DMS153 treated with DMSO at 0.1 percent for 48 hours (cell line): ENCODE results near the gene SAAL1.

Source experiments
- DNase-seq: peaks from one replicate; lab custom pipeline; 2025; ENCODE audit not compliant: unreplicated experiment; lab: John Stamatoyannopoulos, UW

The SAAL1 gene

DNA sequence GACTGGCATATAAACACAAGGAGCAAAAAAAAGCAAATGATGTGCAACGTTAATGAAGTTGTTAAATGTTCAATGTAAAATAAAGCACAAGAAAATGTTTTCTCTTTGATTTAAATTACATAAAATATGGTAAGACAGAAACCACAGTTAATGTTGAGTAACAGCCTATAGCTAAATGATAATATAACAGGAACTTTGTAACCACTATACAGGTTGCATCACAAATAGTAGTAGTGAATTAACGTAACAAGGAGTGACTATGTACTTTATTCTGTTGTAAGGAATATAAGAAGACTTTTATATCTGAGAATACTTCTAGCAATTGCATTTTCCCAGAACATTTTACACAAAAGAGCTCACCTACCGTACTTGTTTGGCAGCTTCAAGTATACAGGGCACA lies 16.9 kb downstream of the SAAL1 start:
- DNase-seq, result no peak

DNA sequence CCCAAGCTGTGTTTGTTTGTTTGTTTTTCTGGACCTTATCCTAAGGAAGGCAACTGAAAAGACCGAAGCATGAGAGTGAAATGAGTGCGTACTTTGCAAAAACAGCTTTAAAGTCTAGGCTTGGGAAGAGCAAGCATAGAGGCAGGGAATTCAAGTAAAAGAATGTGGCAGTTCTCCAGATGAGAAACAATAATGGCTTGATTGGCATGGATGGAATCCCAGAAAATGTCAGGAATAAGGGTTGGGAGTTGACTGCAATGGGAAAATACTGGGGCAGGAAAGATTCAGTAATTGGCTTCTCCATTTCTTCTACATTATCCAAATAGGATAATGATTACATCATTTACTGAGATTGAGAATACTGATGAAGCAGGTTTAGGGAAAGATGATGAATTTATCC lies 17.5 kb downstream of the SAAL1 start:
- DNase-seq, result no peak

DNA sequence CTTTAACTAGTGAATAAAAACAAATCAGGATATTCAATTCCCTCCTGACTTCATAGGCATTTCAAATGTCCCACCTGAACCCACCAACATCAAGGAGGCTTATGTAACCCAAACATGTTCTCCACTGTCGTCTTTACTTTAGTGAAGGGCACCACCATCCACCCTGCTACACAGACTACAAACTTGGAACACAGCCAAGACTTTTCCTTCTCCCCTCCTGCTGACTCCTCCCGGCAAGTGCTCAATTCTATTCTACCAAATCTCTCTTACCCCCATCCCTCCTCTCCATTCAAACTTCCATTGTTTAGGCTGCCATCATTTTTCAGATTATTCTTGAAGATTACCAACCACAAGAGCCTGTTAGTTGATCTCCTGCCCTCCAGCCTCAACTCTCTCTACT lies 24.3 kb downstream of the SAAL1 start:
- peak; percentile 27 for DNase-seq

DNA sequence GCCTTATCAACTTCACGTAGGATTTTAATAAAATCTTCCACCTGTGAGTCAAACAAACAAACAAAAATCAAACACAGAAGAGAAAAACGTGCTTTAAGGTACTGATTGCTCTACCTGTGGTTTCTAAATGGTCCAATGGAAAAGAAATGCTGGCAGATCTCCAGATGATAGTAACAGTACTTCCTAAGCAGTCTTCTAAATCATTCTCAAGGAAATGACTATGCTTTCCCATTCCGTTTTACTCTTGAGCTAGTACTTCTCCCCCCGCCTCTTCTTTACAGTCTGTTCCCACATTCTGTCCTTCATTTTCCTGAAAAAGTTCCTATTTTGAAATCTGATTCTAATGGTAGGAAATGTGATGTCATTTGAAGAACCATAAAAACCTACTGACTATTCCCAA lies 25.4 kb downstream of the SAAL1 start:
- no peak for DNase-seq

DNA sequence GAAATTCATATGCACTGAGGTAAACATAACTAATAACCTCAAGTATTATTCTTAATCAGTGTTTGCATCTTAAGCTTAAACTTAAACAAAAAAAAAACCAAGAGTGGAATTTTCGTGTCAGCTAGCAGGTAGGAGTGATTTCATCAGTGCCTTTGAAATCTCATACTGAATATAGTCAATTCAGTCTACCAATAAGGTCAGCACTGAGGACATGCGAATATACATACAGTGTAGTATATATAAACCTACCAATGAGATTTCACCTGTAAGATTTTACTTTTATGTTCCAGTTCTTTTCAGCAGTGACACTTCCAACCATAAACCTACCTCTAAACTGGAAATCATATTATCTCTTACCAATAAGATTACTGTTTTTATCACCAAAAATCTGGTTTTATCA lies 27.0 kb downstream of the SAAL1 start:
- no peak for DNase-seq

DNA sequence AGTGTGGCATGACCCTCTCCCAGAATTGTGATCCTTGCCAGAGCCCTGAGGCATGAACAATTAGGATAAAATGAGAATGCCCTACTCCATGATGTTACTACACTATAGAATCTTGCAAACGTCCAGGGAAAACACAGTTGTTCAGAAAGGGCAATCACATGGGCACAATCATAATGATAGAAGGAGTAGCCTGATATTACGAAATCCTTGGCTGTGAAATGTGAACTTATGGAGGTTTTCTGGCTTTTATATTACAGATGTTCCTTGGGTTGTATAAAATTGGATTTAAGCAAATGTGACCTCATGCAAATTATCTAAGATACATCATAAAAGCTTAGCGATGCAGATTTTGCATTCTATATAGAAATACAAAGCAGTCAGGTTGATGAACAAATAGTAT lies 30.4 kb downstream of the SAAL1 start:
- DNase-seq, result no peak

DNA sequence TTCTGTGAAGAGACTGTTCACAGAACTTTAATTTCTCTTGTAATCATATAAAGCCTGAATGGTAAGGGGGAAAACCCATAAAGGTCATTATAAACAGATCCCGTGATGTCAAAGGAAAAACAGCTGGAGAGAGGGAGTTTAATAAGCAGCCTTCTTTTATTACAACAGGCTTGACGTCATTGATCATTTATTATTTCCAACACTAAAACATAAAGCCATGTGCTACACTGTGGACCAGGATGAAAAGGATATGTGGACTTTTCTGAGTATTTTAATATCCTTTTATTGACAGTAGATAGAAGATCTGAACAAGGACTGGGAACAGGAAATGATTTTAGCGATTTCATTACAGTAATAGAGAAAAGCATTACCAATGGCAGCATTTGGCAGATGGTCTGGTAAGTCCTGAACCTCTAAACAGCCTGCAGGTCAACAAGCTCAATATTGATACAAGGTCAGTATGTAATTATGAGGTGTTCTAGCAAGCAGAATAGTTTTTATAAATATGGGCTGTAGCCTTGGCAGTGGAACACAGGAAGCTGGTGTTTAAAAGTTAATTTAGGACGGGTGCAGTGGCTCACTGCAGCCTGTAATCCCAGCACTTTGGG lies 34.7 kb downstream of the SAAL1 start:
- peak; percentile 97 for DNase-seq

DNA sequence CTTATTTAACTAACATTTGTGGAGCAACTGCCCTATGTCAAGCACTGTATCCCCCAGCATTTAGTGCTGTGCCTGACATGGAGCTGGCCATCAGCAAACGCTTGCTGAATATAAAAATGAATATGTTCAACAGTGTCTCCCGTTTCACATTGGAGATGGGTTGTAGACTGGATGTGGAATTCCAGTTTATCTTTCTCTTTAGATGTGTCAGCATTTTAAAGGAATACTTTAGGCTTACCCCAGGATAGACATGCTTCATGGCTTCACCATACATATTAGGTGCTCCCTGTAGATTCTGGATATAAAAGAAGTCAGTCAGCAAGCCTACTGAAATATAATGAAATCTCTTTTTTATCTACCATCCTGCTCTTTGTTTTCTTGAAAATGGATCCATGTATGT lies 38.5 kb downstream of the SAAL1 start:
- no peak for DNase-seq

DNA sequence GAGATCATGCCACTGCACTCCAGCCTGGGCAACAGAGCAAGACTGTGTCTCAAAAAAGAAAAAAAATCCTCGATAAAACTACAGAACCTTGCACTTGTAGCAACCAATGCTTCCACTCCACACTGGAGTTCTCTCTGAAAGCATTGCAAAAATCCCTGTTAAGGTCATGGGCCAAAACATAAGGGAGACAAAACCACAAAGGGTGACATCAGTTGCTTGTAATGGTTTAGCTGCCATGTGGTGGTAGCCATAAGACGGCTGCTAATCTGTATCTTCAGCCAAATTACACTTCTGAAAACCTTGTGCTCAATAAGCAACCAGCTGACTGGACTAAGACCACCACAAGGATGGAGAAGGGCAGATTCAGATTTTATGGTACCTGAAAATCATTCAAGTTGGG lies 39.3 kb downstream of the SAAL1 start:
- no peak for DNase-seq

DNA sequence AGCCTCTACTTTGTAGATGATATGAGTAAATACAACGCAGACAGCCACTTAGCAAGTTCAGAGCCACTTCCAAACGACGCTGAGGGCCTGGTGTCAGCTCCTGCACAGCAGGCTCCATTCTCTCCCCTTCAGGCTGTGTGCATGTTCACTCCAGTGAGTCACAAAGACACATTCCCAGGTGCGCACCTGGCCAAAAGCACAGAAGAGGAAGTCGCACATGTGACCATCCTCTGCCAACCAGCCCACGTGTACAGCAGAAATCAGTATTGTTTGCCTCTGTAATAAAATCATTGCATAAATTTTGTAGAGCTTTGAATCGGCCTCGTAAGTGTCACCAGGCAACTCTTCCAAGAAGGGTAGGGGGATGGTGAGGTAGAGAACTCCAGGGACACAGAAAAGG lies 40.3 kb downstream of the SAAL1 start:
- peak; percentile 77 for DNase-seq

DNA sequence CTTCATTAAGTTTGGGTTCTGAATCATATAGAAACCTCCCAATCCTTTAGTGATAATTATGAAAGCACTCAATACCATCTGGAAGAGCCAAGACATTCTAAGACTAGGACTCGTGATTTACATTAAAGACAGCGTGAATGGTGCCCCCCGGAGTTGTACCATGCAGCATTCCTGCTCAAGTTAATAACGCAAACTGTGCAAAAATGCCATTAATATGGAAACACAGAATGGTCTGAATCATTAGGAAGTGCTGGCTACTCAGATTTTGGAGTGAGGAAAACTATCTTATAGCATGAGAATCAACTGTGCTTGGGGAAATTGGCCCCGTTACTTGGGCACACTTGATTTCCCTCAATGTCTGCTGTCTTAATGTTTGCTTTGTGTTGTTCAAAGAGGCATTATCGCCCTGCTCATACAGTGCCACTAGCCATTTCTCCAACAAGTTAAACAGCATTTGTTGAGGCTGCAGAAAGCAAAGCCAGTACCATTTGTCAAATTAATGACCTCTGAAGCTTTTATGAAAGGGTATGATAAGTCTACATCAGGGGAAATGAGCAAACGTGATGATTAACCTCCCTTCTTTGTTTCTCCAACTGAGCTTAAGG lies 41.3 kb downstream of the SAAL1 start:
- peak; percentile 81 for DNase-seq

DNA sequence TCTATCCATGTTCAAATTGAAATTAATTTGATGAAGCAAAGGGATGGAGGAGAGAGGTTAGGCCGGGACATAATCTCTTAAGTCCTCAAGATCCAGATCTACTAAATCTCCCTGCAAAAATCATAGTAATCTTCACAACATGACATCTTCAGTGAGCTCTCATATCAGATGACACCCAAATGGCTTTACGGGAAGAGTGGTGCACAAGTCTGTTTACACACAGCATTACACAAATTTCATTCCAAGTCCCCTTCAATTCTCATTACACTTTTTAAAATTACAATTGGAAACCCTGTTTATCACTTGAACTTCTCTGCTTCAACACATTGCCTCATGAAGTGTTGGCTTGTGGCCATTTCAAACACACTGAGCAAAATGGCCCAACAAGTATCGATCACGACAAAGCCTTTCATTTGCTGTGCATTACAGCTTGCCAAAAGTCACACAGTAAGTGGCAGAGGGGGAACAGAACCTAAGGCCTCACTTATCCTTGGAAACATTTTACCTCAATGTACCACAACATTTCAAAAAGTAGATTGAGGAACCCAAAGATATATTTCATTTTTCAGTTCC lies 41.9 kb downstream of the SAAL1 start:
- peak; percentile 73 for DNase-seq

DNA sequence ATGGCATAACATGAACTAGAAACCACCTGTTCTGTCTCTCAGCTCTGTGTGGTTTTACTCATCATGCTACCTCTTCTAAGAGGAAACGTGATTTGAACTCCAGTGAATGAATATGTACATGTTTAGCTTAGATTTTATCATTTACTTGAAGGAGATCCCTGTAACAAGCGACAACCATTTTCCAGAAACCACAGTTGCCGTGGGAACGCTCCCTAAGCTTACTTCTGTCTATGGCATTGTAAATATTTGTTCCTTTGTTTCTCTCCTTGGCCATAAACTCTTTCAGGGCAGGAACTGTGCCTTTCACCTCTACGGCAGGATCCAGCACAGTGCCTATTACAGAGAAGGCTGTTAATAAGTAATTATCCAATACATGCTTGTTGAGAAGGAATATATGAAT lies 42.8 kb downstream of the SAAL1 start:
- DNase-seq, result peak; percentile 77

DNA sequence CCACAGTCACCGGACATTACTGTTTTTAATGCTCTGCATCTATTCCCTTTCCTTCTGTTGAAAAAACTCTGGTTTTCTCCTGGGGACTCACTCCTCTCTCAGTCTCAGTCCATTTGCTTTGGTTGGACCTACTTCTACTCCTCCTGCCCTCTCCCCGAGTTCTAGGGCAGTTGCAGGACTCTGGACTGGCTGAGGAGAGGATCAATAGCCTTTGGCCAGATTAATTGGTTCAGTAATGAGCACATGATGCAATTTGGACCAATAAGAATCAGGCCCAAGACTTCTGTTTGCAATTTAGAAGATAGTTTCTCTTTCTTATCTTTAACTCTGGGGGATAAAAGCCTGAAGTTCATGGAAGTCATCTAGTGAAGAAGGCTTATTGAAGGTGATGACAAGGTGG lies 44.5 kb downstream of the SAAL1 start:
- DNase-seq, result no peak

DNA sequence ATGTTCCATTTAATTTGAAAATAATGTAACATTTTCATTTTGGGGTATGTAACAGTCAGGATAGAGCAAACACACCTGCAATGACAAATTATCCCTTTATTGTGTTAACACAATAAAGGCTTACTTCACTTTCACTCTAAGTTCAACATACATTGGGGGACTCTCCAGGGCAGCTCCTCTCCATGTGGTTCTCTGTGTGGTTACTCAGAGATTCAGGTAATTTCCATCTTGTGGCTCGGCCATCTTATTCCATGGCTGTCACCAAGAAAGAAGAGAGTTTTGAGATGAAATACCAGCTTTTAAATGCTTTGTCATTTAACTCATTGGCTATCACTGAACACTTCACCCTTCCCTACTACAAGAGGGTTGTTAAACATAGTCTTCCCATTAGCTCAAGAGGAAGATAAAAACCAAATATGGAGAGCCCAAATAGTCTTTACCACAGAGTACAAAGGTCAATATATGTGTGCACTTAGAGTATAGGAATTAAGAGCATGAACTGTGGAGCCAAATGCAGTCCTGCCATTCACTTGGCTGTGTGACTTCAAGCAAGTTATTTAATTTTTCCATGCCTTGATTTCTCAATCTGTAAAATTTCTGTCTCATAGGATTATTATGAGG lies 49.2 kb downstream of the SAAL1 start:
- no peak for DNase-seq

DNA sequence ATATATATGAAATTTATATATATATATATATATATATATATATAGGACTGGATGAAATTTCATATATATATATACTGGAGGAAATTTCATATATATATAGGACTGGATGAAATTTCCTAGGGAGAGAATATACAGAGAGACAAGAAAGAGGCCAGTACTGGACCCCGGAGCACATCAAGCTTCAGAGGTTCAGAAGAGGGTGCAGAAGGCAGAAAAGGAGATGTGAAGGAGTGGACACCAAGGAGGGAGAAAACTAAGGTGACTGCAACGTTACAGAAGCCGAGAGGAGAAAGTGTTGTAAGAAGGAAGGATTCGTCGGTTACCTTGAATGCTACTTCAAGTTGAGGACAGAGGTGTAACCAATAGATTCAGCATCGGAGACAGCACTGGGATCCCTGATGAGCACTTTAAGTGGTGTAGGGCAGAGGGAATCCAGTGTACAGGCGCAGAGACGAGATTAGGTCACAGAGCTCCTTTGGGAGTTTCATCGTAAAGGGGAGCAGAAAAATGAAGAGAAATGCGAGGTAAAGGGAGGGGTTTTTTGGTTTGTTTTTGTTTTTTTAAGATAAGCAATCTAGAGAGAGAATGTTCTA lies 51.3 kb downstream of the SAAL1 start:
- no peak for DNase-seq

DNA sequence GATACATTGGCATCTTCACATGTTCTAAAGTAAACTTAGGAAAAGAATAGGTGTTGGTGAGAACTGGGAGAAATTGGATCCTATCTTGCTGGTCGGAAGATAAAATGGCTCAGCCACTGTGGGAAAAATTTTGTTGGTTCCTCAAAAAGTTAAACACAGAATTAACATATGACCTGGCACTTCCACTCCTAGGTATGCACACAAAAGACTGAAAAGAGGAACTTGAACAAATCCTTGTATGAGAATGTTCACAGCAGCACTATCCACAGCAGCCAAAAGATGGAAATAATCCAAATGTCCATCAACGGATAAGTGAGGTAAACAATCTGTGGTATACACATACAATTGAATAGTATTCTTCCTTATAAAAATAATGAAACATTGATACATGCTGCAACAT lies 55.0 kb downstream of the SAAL1 start:
- DNase-seq, result no peak

DNA sequence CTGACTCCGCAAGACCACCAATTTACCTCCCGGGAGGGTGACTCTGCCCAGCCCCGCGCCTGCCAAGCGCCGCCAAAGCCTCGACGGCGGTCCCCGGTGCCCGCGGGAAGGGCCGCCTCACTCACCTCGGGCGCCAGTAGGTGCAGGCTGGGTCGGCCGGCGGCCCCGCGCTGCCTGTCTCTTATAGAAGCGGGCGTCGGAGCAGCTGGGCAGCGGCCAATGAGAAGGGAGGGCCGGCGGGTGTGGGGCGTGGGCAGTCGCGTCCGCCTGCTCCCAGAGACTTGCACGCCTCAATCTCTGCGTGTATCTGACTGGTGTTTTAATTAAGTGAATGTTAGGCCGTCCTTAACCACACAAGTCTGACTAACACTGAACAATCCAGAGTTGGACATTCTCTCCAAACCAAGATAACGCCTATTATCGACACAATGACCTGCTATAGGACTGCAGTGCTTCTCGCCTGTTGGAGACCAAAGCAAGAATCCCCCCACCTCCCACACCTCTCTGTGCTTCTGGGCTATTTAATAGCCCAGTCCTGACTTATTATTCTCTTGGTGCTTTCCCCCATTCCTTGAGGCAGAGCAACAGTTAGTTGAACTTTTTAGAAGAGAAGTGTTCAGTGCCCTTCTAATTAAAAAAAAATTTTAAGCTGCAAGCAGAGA lies 59.6 kb downstream of the SAAL1 start, which contains the start of gene TPH1:
TPH1 (minus strand) TSS at position 154 of the 662 bp plus-strand sequence. CDS start 5,507 bp downstream, outside the sequence.
- peak; percentile 63 for DNase-seq

DNA sequence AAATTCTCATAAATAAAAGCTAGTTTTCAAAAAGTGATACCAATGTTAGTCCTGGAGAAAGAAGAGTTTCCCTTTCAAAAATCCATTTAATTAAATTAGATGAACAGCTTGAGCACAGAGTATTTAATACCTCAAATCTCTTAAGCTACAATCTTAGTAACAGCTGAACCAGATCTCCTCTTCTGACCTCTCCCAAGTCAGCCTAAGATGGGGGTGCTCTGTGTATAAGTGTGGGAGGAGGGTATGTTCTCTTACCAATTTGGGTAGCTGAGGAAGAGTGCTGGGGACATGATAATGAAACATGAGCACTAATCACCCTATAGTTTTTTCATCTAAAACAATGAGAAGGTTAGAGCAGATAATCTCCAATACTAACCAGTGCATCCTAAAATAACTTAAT lies 69.4 kb downstream of the SAAL1 start:
- no peak for DNase-seq
